Stimulated activated CD8-positive, alpha-beta memory T cell treated with anti-CD3 and anti-CD28 coated beads, Interleukin-15, amount 100 ng/mL, for 24 hours (primary cell): Measurements from ENCODE around the gene ZNF77.
"Not testable (repeated sequence)": the region's sequence is repeated elsewhere in the genome, so short reads cannot be mapped to it uniquely, and the experiment has no call there.

Experiments
- DNase-seq: peaks from one replicate; pipeline ENCODE4 v3.0.0-alpha.2; 2020; ENCODE audit warnings: low read depth

Gene ZNF77

DNA sequence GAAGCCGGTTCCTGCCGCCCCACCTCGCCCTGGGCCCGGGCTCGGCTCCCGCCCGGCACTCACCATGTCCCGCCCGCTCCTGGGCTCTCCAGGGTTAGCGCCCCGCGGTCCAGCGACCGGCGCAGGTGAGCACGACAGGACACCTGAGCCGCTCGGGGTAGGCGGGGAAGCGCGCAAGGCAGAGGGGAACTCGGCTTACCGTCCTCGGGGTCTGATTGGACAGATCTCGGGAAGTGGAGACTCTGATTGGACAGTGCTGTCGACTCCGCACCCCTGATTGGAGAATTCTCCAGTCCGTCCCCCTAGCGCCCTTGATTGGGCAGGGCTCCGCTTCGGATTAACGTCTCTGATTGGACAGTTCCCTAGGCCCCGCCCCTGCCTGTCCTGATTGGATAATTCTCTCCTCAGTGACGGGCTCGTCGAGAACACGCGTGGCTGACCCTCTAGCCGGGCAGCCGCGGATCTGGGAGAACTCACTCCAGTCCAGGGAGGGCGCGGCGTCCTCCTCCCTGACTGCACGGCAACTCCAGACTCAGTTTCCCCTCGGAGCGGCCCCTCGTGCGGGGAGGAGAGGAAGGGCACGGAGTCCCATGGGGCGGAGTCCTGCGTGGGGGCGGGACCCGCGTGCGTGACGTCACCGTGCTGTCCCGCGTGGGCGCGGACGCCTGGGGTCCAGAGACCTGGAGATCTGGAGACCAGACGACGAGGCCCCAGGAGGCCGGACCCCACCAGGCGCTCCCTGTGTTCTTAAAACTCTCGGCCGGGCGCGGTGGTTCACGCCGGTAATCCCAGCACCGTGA, at the start of gene ZNF77:
TSS of gene ZNF77 (minus strand) at position 197 of the 800 bp plus-strand sequence. CDS start at position 66, 131 bp downstream.
- peak; percentile 89 for DNase-seq

DNA sequence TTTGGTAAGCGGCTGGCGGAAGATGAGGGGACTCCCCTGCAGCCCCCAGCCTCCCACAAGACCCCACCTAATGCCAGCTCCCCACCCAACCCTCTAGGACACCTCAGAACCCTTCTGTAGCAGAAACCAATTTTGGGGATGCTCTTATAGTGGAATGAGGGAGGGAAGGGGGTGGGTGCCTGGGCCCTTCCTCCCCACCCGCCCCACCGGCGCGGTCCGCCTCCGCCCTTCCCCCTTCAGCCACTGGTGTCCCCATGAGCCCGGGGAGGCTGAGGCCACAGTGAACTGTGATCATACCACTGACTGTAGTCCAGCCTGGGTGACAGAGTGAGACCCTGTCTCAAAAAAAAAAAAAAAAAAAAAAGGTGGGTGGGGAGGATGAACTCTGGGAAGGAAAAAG, 48.8 kb upstream of the ZNF77 start:
- DNase-seq: no peak

DNA sequence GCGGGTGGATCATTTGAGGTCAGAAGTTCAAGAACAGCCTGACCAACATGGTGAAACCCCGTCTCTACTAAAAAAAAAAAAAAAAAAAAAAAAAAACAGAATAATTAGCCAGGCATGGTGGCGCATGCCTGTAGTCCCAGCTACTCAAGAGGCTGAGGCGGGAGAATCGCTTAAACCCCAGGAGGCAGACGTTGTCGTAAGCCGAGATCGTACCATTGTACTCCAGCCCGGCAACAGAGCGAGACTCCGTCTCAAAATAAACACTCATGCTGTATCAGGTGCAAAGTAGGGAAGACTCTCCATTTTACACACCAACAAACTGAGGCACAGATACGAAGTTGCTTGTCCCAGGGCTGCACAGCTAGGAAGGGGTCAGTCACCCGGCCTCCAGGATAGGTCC, 48.2 kb upstream of the ZNF77 start:
- DNase-seq: no peak

DNA sequence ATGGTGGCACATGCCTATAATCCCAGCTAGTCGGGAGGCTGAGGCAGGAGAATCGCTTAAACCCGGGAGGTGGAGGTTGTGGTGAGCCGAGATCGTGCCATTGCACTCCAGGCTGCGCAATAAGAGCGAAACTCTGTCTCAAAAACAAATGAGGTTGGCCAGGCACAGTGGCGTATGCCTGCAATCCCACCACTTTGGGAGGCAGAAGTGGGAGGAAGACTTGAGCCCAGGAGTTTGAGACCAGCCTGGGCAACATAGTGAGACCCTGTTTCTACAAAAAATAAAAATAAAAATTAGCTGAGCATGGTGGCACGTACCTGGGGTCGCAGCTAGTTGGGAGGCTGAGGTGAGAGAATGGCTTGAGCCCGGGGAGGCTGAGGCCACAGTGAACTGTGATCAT, 47.6 kb upstream of the ZNF77 start:
- not testable (repeated sequence) for DNase-seq

DNA sequence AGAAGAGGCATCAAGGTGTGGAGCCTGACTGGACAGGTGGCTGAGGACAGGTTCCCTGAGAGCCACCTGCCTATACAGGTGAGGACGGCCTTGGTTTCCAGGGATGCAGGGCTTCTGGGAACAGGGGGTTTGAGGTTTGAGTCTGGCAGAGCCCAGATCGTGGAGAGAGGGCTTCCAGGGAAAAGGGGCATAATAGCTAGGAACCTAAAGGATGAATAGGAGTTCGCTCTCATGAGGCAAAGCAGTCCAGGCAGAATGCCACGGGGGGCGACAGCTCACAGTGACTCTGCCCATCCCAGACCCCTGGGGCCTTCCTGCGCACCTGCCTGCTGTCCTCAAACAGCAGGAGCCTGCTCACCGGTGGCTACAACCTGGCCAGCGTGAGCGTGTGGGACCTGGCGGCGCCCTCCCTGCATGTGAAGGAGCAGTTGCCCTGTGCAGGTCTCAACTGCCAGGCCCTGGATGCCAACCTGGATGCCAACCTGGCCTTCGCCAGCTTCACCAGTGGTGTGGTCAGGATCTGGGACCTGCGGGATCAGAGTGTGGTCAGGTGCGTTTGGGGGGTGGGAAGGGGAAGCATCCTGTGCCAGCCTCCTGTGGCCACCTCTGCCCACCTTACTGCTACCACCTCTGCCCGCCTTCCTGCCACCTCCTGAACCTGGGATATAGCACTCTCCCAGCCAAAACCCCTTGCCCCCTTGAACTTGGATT, 44.6 kb upstream of the ZNF77 start:
- no peak for DNase-seq

DNA sequence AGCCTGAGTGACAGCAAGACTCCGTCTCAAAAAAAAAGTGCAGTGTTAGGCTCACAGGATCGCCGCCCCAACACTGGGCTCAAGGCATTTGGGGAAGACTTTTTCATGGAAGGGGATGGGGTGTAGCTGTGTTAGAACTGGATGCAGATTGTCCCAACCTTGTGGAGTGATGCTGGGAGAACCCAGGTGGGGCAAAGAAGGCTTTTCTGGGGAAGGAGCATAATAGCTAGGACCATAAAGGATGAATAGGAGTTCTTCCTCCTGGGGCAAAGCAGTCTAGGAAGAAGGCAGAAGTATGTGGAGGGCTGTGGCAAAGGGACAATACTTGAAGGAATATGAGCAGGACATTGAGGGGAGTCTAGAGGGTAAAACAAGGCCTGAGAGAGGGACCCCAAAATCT, 43.8 kb upstream of the ZNF77 start:
- DNase-seq: no peak

DNA sequence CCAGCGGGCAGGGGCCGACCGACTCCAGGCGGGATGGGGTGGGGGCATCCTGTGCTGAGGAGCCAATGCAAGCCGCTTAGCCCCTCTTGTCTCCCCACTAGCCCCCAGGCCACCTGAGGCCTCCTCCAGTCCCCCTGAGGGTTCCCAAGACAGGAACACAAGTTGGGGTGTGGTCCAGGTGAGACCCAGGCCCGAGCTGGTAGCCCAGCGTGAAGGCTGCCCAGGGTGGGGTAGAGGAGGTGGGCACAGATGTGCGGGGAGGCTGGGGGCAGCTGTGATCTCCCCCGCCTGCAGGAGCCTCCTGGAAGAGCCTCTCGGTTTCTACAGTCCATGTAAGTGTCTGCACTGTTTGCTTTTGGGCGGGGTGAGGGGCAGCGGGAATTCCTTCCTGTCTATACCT, 43.0 kb upstream of the ZNF77 start:
- DNase-seq: no peak

DNA sequence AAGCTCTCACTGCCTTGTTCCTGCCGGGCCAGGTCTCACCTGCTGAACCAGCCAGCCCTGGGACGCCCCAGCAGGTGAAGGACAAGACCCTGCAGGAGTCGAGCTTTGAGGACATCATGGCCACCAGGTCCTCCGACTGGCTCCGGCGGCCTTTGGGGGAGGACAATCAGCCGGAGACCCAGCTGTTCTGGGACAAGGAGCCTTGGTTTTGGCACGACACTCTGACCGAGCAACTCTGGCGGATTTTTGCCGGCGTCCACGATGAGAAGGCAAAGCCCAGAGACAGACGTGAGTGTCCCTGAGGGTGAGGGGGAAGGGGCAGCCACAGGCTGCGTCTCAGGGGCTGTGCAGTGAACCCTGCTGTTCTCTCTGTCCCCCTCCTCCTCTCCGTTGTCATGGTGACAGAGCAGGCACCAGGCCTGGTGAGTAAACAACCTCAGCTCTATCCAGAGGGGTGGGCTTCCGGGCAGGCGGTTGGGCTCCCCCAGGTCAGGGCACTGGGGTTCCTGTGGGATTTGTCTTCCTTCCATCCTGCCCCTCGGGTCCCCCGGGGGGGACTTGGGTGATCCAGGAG, 42.3 kb upstream of the ZNF77 start:
- no peak for DNase-seq

DNA sequence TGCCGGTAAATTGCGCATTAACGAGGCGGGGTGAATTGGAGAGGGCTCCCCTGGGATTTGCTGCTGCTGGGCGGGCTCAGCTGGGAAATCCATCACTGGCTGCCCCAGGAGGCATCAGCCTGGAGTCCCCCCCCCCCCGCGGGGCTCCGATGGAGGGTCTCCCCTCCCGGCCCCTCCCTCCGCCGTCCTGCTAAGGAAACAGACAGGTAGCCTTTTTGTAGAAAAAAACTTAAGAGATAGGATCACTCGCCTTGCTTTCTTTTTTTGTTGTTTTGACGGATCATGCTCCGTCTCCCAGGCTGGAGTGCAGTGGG, 39.4 kb upstream of the ZNF77 start:
- no peak for DNase-seq

DNA sequence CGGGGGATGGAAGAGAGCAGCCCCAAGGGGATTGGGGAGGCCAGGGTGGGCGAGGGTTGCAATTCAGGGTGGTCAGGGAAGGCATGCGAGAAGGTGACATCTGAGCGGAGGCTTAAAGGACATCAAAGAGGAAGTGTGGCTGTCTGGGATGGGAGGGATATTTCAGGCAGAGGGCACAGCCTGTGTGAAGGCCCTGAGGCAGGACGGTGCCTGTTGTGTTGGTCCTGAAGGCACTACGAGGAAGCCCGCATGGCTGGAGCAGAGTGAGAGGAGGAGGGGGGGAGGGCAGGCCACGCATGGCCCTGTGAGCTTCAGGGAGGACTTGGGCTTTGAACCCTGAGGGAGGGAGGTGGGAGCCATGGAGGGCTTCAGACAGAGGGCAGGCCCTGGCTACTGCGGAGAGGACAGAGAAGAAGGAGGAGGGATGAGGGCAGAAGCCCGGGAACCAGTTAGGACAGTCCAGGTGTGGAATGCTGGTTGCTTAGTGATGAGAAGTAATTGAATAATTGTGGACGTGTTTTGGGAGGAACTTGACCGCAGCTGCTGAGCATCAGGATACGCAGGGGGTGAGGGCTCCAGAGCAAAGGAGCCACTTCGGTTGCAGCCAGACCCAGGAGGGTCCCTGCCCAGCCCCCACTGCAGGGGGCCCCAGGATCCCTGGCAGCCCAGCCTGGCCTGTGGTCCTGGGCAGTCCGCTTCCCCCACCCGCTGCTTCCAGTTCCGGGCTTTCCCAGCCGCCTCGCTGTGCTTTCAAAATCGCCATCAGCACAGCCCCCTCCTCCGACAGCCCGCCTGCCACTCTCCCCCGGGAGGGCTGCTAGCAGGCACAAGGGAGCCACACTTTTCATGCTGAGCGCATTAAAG, 38.8 kb upstream of the ZNF77 start:
- DNase-seq: no peak

DNA sequence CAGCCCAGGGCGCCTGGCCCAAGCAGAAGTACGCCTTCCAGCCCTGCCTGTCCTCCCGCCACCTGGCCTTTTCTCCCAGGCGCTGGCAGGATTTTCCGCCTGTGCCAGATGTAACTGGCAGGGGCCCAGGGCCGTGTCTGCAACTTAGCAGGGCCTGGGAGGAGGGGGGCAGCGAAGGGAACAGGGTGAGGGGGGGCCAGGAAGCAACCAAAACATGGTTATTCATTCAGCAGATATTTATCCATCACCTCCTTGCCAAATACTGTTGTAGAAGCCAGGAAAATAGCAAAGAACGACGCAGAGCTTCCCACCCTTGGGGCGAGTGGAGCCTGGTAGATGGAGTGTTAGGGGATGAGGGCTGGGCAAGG, 38.2 kb upstream of the ZNF77 start:
- no peak for DNase-seq

DNA sequence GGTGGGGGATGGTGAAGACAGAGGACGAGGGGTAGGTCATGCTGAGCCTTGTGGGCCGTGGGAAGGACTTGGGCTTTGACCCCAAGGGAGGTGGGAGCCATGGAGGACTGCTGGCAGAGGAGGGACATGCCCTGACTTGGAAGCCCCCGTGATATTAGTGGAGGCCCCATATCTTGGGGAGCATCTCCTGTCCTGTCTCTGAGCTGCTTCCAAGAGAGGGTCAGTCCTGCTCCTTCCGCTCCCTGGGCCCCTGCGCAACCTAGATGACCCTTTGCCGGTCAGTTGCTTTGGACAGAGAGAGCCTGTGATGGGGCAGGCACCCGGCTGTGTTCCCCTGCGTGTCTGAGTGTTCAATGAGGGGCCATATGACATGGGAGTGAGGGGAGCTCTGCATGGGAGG, 37.8 kb upstream of the ZNF77 start:
- DNase-seq: no peak

DNA sequence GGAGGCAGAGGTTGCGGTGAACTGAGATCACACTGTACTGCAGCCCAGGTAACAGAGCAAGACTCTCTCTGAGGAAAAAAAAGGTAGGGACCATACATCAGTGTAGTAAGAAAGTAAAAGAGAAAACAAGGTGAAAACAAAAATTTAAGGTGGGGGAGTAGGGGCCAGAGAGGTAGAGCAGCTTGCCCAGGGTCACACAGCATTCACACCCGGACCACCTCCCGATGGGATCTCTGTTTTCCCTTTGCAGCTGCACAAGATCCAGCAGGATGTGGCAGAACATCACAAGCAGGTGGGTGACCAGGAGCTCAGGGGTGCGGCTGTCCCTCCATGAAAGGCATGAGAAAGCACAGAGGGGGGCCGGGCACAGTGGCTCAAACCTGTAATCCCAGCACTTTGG, 37.1 kb upstream of the ZNF77 start:
- DNase-seq: no peak

DNA sequence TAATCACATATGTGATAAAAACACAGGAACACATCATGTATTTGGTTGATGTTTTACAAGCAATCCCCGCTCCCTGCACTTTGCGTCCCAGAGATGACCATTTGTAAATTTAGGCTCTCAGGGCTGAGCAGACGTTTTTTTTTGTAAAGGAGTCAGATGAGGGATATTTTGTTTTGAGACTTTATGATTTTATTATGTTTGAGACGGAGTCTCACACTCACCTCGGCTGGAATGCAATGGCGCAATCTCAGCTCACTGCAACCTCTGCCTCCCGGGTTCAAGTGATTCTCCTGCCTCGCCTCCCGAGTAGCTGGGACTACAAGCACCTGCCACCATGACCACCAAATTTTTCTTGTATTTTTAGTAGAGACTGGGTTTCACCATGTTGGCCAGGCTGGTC, 34.0 kb upstream of the ZNF77 start:
- DNase-seq: no peak

DNA sequence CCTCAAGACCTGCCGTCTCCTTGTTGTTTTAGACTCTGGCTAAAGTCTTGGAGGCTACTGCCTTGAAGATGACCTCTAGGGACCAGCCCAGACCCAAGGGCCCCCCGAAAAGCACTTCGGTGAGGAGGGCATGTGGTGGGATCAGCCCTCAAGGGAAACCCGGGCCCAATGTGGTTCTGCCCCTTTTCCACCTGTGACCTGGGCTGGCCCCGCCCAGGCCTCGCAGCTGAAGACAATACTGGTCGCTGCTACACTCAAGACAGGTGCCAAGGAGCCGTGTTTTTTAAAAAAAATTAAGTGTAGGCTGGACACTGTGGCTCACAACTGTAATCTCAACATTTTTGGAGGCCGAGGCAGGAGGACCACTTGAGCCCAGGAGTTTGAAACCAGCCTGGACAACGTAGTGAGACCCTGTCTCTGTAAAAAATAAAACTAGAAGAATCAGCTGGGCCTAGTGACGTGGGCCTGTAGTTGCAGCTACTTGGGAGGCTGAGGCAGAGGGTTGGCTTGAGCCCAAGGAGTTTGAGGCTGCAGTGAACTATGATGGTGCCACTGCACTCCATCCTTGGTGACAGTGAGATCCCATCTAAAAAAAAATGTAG, 33.5 kb upstream of the ZNF77 start:
- no peak for DNase-seq

DNA sequence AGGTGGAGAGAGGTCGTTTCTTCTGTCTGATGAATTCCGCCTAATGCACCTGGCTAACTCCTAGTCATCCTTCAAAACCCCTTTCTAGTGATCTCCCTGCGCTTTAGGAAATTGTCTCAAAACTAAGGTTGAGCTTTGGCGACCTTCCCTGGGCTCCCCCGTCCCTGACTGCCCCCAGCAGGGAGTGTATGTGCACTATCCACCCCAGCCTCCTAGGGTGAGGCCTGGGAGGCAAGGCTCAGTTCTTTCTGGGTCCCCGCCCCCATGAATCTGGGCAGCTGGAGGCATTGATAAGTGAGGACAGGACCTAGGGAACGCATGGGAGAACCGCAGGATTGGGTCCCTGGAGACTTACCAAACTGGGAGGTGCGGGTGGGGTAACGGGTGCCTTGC, 33.0 kb upstream of the ZNF77 start:
- DNase-seq: no peak

DNA sequence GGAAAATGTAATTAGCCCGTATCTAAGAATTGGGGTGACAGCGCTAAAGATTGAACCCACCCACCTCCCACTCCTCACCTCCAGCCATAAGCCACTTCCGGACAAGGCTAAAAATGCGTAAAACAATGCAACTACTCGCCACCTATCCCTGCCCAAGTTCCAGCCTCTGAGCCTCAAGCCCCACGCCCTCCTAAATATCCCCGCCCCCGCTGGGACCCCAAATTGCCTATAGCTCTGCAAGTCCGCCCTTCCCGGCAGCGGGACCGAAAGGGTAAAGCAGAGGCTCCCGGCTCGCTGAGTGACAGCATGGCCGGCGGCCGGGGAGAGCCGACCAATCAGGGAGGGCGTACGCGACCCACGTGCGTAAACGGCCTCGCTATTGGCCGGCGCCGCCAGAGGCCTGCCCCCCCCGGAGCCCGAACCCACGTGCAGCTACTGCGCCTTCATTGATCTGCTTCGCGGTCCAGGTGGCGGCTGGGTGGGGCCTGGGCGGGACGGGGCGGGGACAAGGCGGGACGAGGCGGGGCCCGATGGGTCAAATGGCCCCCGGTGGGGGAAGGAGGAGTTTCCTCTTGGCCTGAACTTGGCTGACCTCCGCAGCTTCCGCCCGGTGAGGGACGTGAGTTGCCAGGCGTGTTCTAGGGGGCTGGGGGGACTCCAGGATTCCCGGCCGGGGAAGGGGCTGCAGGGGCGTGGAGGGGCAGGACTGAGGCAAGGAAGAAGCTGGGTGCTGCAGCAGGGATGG, 32.4 kb upstream of the ZNF77 start, which contains the start of gene TLE6:
TSS of gene TLE6 (plus strand) at position 564 of the 745 bp plus-strand sequence. CDS start 670 bp downstream, outside the sequence.
- DNase-seq: peak; percentile 73

DNA sequence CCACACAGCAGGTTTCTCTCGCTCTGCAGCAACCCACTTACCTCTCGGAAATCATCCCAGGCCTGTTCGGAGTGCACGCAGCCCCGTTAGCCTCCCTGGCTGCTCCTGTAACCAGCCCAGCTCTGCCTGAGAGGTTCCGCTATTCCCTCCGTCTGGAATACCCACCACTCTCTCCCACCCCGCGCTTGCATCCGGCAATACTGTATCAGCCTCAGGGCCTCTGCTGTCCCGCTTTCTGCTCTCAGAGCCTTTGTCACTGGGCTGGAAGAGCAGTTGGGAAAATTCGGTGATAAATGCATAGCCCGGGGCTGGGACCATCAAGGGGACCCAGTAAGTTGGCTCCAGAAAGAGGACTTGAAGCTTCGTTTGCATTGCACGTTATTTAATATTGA, 31.8 kb upstream of the ZNF77 start:
- DNase-seq: no peak

DNA sequence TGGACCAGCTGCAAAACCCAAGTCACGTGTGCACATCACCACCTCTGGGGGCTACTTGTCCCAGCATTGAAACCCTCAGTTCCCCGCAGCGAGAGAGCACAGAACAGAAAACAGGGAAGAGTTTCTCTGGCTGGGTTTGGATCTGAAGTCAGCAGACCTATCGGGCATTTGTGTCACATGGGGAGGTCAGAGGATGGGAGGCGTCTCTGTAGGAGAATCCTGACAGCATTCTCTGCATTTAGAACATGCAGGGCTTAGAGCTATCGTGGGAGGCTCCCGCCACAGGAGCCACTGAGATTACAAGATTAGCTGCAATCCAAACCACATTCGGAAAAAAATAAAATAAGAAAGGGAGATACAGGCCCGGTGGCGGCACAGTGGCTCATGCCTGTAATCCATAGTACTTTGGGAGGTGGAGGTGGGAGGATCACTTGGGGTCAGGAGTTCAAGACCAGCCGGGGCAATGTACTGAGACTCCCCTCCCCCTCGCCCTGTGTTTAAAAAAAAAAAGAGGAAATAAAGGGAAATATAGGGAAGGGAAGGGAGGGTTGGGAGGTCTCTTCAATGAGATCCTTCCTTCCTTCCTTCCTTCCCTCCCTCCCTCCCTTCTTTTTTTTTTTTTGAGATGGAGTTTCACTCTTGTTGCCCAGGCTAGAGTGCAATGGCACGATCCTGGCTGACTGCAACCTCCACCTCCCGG, 29.7 kb upstream of the ZNF77 start:
- no peak for DNase-seq

DNA sequence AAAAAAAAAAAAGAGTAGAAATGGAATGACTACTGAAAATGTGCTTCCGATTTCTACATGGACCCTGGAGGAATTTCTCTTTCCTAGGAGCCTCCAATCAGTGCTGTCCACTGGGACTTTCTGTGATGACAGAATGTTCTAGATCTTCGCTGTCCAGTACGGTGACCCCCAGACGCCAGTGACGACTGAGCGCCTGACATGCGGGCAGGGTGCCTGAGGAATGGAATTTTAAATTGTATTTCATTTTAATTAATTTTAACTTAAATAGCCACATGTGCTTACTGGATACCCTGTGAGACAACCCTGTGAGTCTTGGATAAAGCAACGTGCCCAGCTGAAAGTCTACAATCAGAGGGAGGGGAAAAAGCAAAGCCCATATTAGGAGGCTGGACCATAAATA, 28.5 kb upstream of the ZNF77 start:
- no peak for DNase-seq
